ENCODE results near the gene ZNF492. TPM values are rescaled to one million over a fixed set of nuclear protein-coding genes. Genes with fewer than 3 reads are reported as not detected.
"Not testable (repeated sequence)": the region's sequence is repeated elsewhere in the genome, so short reads cannot be mapped to it uniquely, and the experiment has no call there.

ZNF492 gene
- total RNA-seq, 1 donor: 1.1 TPM

DNA sequence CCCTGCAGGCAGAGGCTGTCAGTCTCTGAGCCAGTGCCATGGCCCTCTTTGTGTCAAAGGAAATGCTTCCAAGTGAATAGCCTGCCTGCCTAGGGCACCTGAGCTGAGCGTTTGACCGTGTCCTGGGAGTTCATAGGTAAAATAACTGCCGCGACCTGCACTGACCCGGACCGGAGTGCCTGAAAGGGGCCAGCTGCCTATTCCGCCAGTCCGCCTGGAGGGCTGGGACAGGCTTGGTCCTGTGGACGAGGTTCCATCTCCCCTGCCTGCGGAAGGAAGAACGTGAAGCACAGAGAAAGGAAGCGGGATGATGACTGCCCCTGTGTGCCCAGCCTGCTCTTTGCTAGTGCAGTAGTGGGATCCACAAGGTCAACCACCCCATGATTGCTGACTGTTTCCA lies 17.5 kb upstream of the ZNF492 start:
- no peak for DNase-seq (ENCODE audit: low read depth in 2 of 3, low spot score in 2 of 3)

GRCh38 chr19:22617181-22617580 lies 16.9 kb upstream of the ZNF492 start:
- DNase-seq (ENCODE audit: low read depth in 2 of 3, low spot score in 2 of 3): not testable (repeated sequence)

- DNase-seq (ENCODE audit: low read depth in 2 of 3, low spot score in 2 of 3): no peak
Measured at GRCh38 chr19:22617614-22618320, 16.4 kb upstream of the ZNF492 start.

DNA sequence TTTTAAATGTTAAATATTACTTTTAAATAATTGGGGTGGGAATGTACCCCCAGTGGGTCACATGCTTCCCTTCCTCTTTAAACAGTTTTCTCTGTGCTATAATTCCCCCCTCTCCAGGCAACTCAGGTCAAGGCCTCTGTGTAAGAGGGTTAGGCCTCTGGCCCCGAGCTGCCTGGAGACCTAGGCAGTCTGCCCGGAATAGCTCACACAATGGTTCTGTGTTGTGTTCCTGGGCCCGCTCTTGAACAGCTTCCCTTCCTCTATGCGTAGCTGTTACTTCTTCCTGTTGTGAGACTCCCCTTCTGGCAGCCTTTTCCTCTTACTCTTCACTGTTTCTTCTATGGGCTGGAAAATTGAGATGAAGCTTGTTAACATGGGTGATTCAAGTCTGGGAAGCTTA lies 14.8 kb upstream of the ZNF492 start:
- no peak for DNase-seq (ENCODE audit: low read depth in 2 of 3, low spot score in 2 of 3)

DNA sequence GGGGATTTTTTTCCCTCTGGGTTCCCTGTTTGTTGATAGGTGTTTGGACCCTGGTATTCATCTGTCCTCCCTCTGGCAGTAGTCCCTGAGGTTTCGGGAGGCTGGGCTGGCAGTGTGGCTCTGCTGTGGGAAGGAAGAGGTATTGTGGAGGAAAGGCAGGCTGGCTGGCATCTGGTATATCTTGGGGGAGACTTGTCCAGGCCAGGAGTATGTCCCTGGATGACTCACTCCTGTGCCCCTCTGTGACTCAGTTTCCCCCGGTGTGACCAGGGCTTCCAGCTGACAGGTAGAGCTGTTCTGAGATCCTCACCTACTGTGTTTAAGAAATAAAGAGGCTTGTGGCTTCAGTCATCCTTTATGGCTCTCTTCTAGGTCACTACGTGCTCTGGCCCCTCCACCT lies 14.2 kb upstream of the ZNF492 start:
- no peak for DNase-seq (ENCODE audit: low read depth in 2 of 3, low spot score in 2 of 3)

- no peak for DNase-seq (ENCODE audit: low read depth in 2 of 3, low spot score in 2 of 3)
Measured at GRCh38 chr19:22620401-22620800, 13.7 kb upstream of the ZNF492 start.

GRCh38 chr19:22620912-22621311 lies 13.2 kb upstream of the ZNF492 start:
- no peak for DNase-seq (ENCODE audit: low read depth in 2 of 3, low spot score in 2 of 3)

DNA sequence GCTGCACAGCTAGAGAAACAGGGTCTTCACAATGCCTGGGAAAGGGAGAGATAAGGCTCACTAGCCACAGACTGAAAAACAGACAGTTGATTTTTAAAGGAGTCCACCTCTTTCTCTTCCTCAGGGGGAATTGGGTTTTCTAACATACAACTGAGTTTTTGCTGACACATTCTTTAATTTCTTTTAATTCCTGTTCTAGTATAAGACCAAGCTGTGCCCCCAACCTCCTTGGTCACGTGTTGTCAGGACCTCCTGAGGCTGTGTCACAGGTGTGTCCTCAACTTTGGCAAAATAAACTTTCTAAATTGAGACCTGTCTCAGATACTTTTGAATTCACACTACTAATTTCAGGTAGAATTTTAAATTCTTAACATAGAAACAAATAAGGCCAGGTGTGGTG lies 12.1 kb upstream of the ZNF492 start:
- DNase-seq (ENCODE audit: low read depth in 2 of 3, low spot score in 2 of 3): no peak

DNA sequence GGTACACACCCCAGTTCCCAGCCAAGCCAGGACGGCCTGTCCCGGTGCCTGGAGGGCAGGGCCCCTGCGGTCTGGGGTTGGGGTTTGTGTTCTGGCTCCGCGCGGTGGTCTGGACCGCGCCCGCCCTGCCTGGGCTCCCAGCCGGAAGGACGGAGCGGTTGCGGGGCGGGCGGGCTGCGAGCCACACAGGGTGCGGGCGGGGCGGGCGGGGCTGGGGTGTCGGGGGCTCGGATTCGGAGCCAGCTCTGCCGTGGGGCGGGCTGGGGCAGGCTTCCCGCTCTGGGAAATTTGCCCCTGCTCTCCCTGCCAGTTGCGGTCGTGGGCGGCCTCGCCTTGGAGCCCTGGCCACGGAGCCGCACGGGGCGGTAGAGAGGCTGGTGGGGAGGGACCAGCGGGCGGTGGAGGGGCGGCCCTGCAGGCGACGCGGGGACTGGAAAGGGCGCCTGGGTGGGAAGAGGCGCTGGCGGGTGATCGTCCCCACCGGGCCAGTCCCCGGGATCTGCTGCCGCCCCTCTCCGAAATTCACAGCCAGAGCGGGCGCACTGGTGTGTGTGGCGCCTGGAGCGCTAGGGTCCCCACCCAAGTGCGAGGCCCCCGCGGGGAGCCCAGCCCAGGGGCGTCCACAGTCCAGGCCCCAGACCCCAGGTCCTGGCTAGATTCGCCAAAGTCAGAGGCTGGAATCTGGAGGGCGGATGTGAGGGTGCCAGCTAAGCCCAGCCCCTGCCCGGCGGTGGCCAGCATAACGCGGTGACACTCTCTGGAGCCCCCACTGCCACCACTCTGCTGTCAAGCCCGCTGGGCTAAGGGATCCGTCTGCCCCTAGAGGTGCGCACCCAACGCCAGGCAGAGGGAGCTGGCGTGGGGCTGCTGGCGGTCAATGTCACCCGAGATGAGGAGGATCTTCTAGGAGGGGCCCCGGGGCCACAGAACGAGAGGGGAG lies 11.0 kb upstream of the ZNF492 start:
- DNase-seq (ENCODE audit: low read depth in 2 of 3, low spot score in 2 of 3): peak in 2 of 3 donors; percentile 29 to 40

- no peak for DNase-seq (ENCODE audit: low read depth in 2 of 3, low spot score in 2 of 3)
Measured at GRCh38 chr19:22623841-22624221, 10.3 kb upstream of the ZNF492 start.

DNA sequence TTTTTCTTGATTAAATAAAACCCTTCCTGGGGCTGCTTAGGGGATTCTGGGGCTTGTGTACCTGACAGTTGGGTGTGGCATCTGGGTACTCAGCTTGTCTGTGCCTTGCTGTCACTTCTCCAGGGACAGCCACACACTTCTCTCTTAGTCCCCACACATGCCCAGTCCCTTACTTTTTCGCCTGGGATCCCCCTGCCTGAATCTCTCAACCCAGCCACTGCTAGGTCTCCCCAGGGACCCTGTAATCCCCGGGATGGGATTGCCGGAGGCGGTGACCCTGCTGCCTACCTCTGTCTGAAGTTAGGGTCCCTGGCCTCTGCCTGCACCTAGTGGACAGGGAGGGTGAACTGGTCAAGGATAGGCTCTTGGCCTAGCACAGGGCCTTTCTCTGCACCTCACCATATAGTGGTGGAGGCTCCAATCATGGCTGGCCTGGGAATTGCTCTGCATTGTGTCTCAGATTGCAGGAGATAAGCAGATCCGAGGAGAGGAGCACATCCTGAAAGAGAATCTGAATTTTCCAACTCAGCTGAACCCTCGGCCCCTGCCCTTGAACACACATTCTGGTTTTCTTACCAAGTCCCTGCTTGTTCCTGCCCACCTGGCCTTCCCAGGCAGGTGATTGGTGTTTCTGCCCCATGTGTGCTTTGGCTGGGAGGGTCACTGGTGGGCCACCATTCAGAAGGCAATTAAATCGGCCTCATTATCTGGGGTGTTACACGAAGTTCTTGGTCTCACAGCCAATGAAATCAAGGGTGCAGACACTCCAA lies 8.7 kb upstream of the ZNF492 start:
- DNase-seq (ENCODE audit: low read depth in 2 of 3, low spot score in 2 of 3): no peak

DNA sequence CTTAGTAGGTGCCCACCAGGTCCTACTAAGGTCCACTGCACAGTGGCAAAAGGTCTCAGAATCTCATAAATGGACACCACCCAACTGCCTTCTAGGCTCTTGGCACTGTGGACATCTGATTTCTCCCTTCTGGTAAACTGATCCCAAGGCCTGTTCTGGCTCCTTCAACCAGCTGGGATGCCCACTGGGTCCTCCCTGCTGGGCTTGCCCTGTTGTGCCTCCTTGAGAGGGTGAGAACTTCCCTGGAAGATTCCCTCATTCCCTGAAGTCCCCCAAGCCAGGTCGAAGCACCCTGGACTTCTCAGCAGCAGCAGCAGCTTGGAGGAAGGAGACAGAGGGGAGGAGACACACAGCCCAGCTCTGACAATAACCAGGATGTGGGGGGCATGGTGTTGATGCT lies 6.6 kb upstream of the ZNF492 start:
- DNase-seq (ENCODE audit: low read depth in 2 of 3, low spot score in 2 of 3): no peak

- no peak for DNase-seq (ENCODE audit: low read depth in 2 of 3, low spot score in 2 of 3)
Measured at GRCh38 chr19:22628401-22628800, 5.7 kb upstream of the ZNF492 start.

DNA sequence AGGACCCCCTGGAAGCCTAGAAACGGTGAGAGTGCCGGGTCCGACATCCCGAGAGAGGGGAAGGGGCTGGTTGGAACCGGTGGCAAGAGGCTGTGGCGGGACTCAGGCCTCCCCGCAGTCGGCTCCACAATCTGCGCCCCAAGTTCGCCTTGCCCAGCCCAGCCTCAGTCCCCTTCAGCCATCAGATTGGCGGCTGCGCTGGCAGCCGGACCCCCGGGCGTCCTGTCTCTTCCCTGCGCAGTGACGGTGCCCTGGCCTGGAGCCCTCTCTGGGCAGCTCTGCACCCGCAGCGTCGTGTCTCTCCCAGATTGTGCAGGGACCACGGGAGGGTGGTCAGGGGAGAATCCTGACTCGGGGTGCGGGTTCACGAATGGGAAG lies 315 bp downstream of the ZNF492 start:
- no peak for DNase-seq (ENCODE audit: low read depth in 2 of 3, low spot score in 2 of 3)

- DNase-seq (ENCODE audit: low read depth in 2 of 3, low spot score in 2 of 3): not testable (repeated sequence)
Measured at GRCh38 chr19:22685493-22685892, 51.4 kb downstream of the ZNF492 start.

- not testable (repeated sequence) for DNase-seq (ENCODE audit: low read depth in 2 of 3, low spot score in 2 of 3)
Measured at GRCh38 chr19:22702661-22703060, 68.5 kb downstream of the ZNF492 start.

DNA sequence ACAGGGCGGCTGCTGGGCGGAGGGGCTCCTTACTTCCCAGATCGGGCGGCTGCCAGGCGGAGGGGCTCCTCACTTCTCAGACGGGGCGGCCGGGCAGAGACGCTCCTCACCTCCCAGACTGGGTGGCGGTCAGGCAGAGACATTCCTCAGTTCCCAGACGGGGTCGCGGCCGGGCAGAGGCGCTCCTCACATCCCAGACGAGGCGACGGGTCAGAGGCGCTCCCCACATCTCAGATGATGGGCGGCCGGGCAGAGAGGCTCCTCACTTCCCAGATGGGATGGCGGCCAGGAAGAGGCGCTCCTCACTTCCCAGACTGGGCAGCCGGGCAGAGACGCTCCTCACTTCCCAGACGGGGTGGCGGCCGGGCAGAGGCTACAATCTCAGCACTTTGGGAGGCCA lies 69.0 kb downstream of the ZNF492 start:
- not testable (repeated sequence) for DNase-seq (ENCODE audit: low read depth in 2 of 3, low spot score in 2 of 3)

GRCh38 chr19:22708983-22709382 lies 74.9 kb downstream of the ZNF492 start:
- no peak for DNase-seq (ENCODE audit: low read depth in 2 of 3, low spot score in 2 of 3)

Measured in hematopoietic multipotent progenitor cell (in vitro differentiated cells).